BJ (cell line): ENCODE measurements around the gene TEX261. TPM values are rescaled to one million over a fixed set of nuclear protein-coding genes. Genes with fewer than 3 reads are reported as not detected.

ENCODE experiments used
- CTCF ChIA-PET: fragments of 350-600 bp; formaldehyde crosslinking; extraction: SDS; loops from one replicate; lab custom pipeline; 2021; ENCODE audit warnings: antibody characterized with exemption, inconsistent platforms; lab: Yijun Ruan, JAX
- POLR2A ChIA-PET: fragments of 300-600 bp; sonication (Branson Sonifier 250); formaldehyde crosslinking; extraction: SDS; loops from one replicate; lab custom pipeline; 2021; ENCODE audit warnings: antibody characterized with exemption; lab: Charles Lee
- DNase-seq: peaks from one replicate; pipeline ENCODE4 v3.0.0-alpha.2; 2011; ENCODE audit warnings: low read depth
- H3K27me3 ChIP-seq: 2 replicates; pipeline ENCODE4 v1.6.0; 2011; ENCODE audit warnings: low read length; ENCODE audit not compliant: control insufficient read depth, insufficient read depth
- H3K36me3 ChIP-seq: 2 replicates; pipeline ENCODE4 v1.5.1; 2011; ENCODE audit warnings: low read length; ENCODE audit not compliant: control insufficient read depth, insufficient read depth
- H3K4me3 ChIP-seq: 2 replicates; pipeline ENCODE4 v1.5.1; 2011; ENCODE audit warnings: low read depth, mild to moderate bottlenecking, control low read depth, low read length
- CTCF ChIP-seq: IDR thresholded peaks from 2 replicates; pipeline ENCODE4 v1.5.1; 2011; ENCODE audit warnings: low read depth, mild to moderate bottlenecking, control low read depth, inconsistent platforms, low read length, moderate library complexity; ENCODE audit not compliant: insufficient read depth
- polyA plus RNA-seq: library from polyadenylated mRNA; depleted of rRNA; stranded (reverse); fragments of >200 nt; gene quantifications from 2 replicates; pipeline ENCODE4 v1.2.3, GENCODE V29; 2011

The TEX261 gene
- polyA plus RNA-seq, 1 experiment = 83.2 TPM

- no peaks in the 10 kb centered on the region for H3K36me3 ChIP-seq
- no peak overlapping the region for H3K4me3 ChIP-seq
- no peak for DNase-seq
- ChIA-PET CTCF (interaction anchor here (1.4 to 6.3 kb wide), 11 partner anchors 9 to 138 kb away, joined by 3 to 46 read pairs (median 10); partner anchors contain the start of genes ANKRD53 and NAGK), POLR2A (no interaction called here)
- peaks cover 1% of the 10 kb centered on the region; the same call in 1 of the 2 replicates for H3K27me3 ChIP-seq
- no peak for TF ChIP-seq CTCF
Observed at GRCh38 chr2:70962885-70963878, 31.5 kb downstream of the TEX261 start.

GRCh38 chr2:70962211-70962884 lies 32.3 kb downstream of the TEX261 start:
- TF ChIP-seq CTCF = no peak
- Histone ChIP-seq H3K27me3 (peaks cover 1% of the 10 kb centered on the region; the same call in 1 of the 2 replicates), H3K4me3 (no peak overlapping the region), H3K36me3 (no peaks in the 10 kb centered on the region)
- POLR2A ChIA-PET = no interaction called here
- no peak for DNase-seq
- CTCF ChIA-PET = interaction anchor here (1.0 to 6.3 kb wide), 5 partner anchors 15 to 139 kb away, joined by 3 to 46 read pairs (median 18); partner anchors contain the start of gene ANKRD53

- TF ChIP-seq CTCF = no peak
- H3K4me3 ChIP-seq = no peak overlapping the region
- ChIA-PET POLR2A (no interaction called here), CTCF (interaction anchor here (0.7 to 4.8 kb wide), 6 partner anchors 12 to 140 kb away, joined by 3 to 33 read pairs (median 4); no protein-coding TSS in a partner anchor)
- DNase-seq = no peak
- no peaks in the 10 kb centered on the region; the same call in 1 of the 2 replicates for H3K27me3 ChIP-seq
- no peaks in the 10 kb centered on the region for H3K36me3 ChIP-seq
Observed at GRCh38 chr2:70961648-70961994, 33.1 kb downstream of the TEX261 start.

GRCh38 chr2:70960833-70961647 lies 33.6 kb downstream of the TEX261 start:
- POLR2A ChIA-PET = no interaction called here

More at GRCh38 chr2:70960833-70961647, 33.6 kb downstream of the TEX261 start:
- no peak for DNase-seq
- CTCF ChIA-PET = interaction anchor here (0.7 to 4.8 kb wide), 7 partner anchors 9 to 100 kb away, joined by 3 to 33 read pairs (median 4); no protein-coding TSS in a partner anchor
- TF ChIP-seq CTCF = no peak
- Histone ChIP-seq H3K36me3 (no peaks in the 10 kb centered on the region), H3K4me3 (no peak overlapping the region), H3K27me3 (no peaks in the 10 kb centered on the region; the same call in 1 of the 2 replicates)
